Trophoblast cell (in vitro differentiated cells and primary cell): ENCODE measurements around the gene EGFR.

ENCODE experiments used
- DNase-seq, 2 donors: peaks; one replicate each; pipeline ENCODE4 v3.0.0-alpha.2; 2016
- H2AFZ ChIP-seq: 2 replicates; pipeline ENCODE4 v1.6.1; 2013; ENCODE audit warnings: low read length, moderate library complexity, mild to moderate bottlenecking; ENCODE audit not compliant: insufficient read depth, poor library complexity
- H2AK5ac ChIP-seq: 2 replicates; pipeline ENCODE4 v1.6.1; 2013; ENCODE audit warnings: mild to moderate bottlenecking, low read length
- H2BK120ac ChIP-seq: 2 replicates; pipeline ENCODE4 v1.6.1; 2013; ENCODE audit warnings: low read length, mild to moderate bottlenecking, moderate library complexity; ENCODE audit not compliant: insufficient read depth, poor library complexity
- H2BK12ac ChIP-seq: 2 replicates; pipeline ENCODE4 v1.6.1; 2013; ENCODE audit warnings: mild to moderate bottlenecking, low read length, moderate library complexity
- H2BK5ac ChIP-seq: 2 replicates; pipeline ENCODE4 v1.6.1; 2013; ENCODE audit warnings: low read length, low read depth, moderate library complexity, mild to moderate bottlenecking; ENCODE audit not compliant: poor library complexity
- H3K14ac ChIP-seq: 2 replicates; pipeline ENCODE4 v1.6.1; 2013; ENCODE audit warnings: mild to moderate bottlenecking, low read length
- H3K18ac ChIP-seq: 2 replicates; pipeline ENCODE4 v1.6.1; 2013; ENCODE audit warnings: mild to moderate bottlenecking, low read length
- H3K23ac ChIP-seq: 2 replicates; pipeline ENCODE4 v1.6.1; 2013; ENCODE audit warnings: low read length
- H3K27ac ChIP-seq: 2 replicates; pipeline ENCODE4 v1.5.1; 2013; ENCODE audit warnings: low read depth, mild to moderate bottlenecking, inconsistent platforms, low read length, moderate library complexity
- H3K27me3 ChIP-seq: 2 replicates; pipeline ENCODE4 v1.6.1; 2013; ENCODE audit warnings: inconsistent platforms, mild to moderate bottlenecking, low read length, moderate library complexity; ENCODE audit not compliant: insufficient read depth
- H3K36me3 ChIP-seq, 2 experiments: 1 replicate in 1 of 2; 2 replicates in 1 of 2; pipeline ENCODE4 v1.6.1; 2013; ENCODE audit warnings: low read length in 2 of 2, mild to moderate bottlenecking in 2 of 2, moderate library complexity in 1 of 2; ENCODE audit not compliant: insufficient read depth in 2 of 2, control insufficient read depth in 1 of 2
- H3K4ac ChIP-seq: 2 replicates; pipeline ENCODE4 v1.6.1; 2013; ENCODE audit warnings: low read depth, mild to moderate bottlenecking, low read length, moderate library complexity
- H3K4me1 ChIP-seq, 2 experiments: 1 replicate in 1 of 2; 2 replicates in 1 of 2; pipeline ENCODE4 v1.6.1; 2013; ENCODE audit warnings: low read length in 2 of 2, mild to moderate bottlenecking in 2 of 2, moderate library complexity in 1 of 2; ENCODE audit not compliant: insufficient read depth in 2 of 2, control insufficient read depth in 1 of 2
- H3K4me2 ChIP-seq: 2 replicates; pipeline ENCODE4 v1.6.1; 2013; ENCODE audit warnings: inconsistent platforms, mild to moderate bottlenecking, low read length, moderate library complexity
- H3K4me3 ChIP-seq: 2 replicates; pipeline ENCODE4 v1.5.1; 2013; ENCODE audit warnings: mild to moderate bottlenecking, low read depth, low read length, inconsistent platforms
- H3K79me1 ChIP-seq: one replicate; pipeline ENCODE4 v1.6.1; 2013; ENCODE audit warnings: low read length
- H3K79me2 ChIP-seq: 2 replicates; pipeline ENCODE4 v1.6.1; 2013; ENCODE audit warnings: low read length, mild to moderate bottlenecking; ENCODE audit not compliant: control insufficient read depth, insufficient read depth, poor library complexity
- H3K9ac ChIP-seq: 2 replicates; pipeline ENCODE4 v1.6.1; 2013; ENCODE audit warnings: mild to moderate bottlenecking, low read length
- H3K9me3 ChIP-seq: 2 replicates; pipeline ENCODE4 v1.6.1; 2013; ENCODE audit warnings: low read depth, mild to moderate bottlenecking, control low read depth, inconsistent platforms, low read length; ENCODE audit not compliant: insufficient read depth
- H4K12ac ChIP-seq: 2 replicates; pipeline ENCODE4 v1.6.1; 2013; ENCODE audit warnings: low read depth, mild to moderate bottlenecking, low read length, moderate library complexity
- H4K8ac ChIP-seq: 2 replicates; pipeline ENCODE4 v1.6.1; 2013; ENCODE audit warnings: low read depth, mild to moderate bottlenecking, low read length, moderate library complexity
- H4K91ac ChIP-seq: one replicate; pipeline ENCODE4 v1.6.1; 2013; ENCODE audit warnings: low read depth, mild to moderate bottlenecking, low read length, moderate library complexity
- WGBS: extraction: QIAGEN DNeasy Blood & Tissue Kit; methylation state at CpG from one replicate; pipeline ENCODE4 v1.1.7; 2013; ENCODE audit warnings: missing lambda C conversion rate; ENCODE audit not compliant: insufficient read length, insufficient coverage; ENCODE audit errors: extremely low coverage; 5-methylcytosine and 5-hydroxymethylcytosine counted together

EGFR gene

DNA sequence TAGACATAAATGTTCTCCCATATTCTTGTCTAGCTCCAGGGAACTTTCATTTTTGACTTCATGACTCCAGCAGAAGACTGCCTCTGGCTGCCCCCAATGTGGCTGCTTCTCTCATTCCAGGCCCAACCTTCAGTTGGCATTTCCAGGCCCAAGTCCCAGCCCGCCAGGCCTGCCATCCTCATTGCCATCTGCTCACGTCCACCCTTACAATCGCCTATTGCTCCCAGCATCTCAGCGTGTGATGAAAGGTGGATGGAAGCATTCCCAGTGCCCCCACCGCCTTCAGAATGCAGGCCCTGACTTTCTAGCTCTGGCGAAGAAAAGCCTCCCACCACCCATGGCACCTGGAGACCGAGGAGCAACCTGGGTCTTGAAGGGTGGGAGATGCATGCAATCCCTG lies 214.2 kb downstream of the EGFR start:
- H4K91ac ChIP-seq: no peak overlapping the region
- no peak overlapping the region for H3K9ac ChIP-seq
- no peak overlapping the region for H4K8ac ChIP-seq
- H2AK5ac ChIP-seq: no peak overlapping the region
- H2AFZ ChIP-seq: no peak overlapping the region
- H2BK5ac ChIP-seq: no peak overlapping the region
- no peak overlapping the region for H3K14ac ChIP-seq
- WGBS: no CpG with 5 or more reads among the region's 7 CpGs
- H2BK12ac ChIP-seq: no peak overlapping the region
- no peak overlapping the region for H3K4me3 ChIP-seq
- no peaks in the 10 kb centered on the region for H3K36me3 ChIP-seq
- H3K4ac ChIP-seq: no peak overlapping the region
- no peak overlapping the region for H4K12ac ChIP-seq
- no peaks in the 10 kb centered on the region for H3K79me1 ChIP-seq
- H2BK120ac ChIP-seq: no peak overlapping the region
- no peak for DNase-seq
- H3K27ac ChIP-seq: no peak overlapping the region
- no peak overlapping the region for H3K4me2 ChIP-seq
- H3K23ac ChIP-seq: no peak overlapping the region
- H3K4me1 ChIP-seq: no peaks in the 10 kb centered on the region
- H3K18ac ChIP-seq: no peak overlapping the region
- H3K79me2 ChIP-seq: no peaks in the 10 kb centered on the region
- H3K27me3 ChIP-seq: no peaks in the 10 kb centered on the region
- no peaks in the 10 kb centered on the region for H3K9me3 ChIP-seq

DNA sequence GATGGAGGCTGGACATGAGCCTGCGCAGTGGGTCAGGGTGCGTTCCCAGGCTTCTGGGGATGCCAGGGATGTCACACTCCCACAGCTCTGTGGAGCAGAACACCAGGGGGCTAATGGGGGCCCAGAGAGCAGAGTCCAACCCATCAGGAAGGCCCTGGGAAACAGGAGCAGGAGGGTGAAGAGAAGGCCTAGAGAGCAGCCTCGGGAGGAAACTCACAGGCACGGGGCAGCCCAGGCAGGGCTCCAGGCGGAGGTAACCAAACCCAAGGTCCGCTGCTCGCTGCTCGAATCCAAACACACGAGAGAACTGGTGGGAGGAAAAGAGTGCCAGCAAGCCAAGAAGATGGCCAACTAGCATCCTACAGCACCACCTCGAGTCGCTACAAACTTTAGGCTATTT lies 215.6 kb downstream of the EGFR start:
- Histone ChIP-seq H3K79me1 (no peaks in the 10 kb centered on the region), H3K27me3 (no peaks in the 10 kb centered on the region), H3K4me3 (no peak overlapping the region), H3K9ac (no peak overlapping the region), H3K4me2 (no peak overlapping the region), H2BK120ac (no peak overlapping the region), H2AFZ (no peak overlapping the region), H3K18ac (no peak overlapping the region), H2AK5ac (no peak overlapping the region), H3K79me2 (no peaks in the 10 kb centered on the region), H2BK5ac (no peak overlapping the region), H3K27ac (no peak overlapping the region), H3K9me3 (no peaks in the 10 kb centered on the region), H4K91ac (no peak overlapping the region), H3K23ac (no peak overlapping the region), H3K4ac (no peak overlapping the region), H3K4me1 (no peaks in the 10 kb centered on the region), H2BK12ac (no peak overlapping the region), H3K14ac (no peak overlapping the region), H3K36me3 (no peaks in the 10 kb centered on the region), H4K12ac (no peak overlapping the region), H4K8ac (no peak overlapping the region)
- WGBS: no CpG with 5 or more reads among the region's 11 CpGs
- no peak for DNase-seq

DNA sequence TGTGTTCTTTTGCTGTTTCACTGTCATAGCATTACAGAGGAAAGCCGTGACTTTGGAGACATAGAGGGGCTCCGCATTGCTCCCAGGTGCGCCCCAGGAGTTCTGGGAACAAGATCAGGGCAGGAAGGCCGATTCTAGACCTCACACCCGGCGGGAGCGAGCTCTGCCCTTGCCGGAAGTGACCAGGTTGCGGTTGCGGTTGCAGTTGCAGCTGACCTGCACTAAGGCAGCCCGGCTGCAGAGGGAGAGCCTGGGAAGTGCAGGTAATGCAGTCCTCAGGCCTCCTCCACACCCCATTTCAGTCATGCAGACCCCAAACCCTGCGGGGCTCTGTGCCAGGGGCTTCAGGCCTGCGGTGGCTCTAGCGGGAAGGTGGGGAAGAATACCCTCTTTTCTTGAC lies 216.3 kb downstream of the EGFR start:
- no peak overlapping the region for H2BK120ac ChIP-seq

DNA sequence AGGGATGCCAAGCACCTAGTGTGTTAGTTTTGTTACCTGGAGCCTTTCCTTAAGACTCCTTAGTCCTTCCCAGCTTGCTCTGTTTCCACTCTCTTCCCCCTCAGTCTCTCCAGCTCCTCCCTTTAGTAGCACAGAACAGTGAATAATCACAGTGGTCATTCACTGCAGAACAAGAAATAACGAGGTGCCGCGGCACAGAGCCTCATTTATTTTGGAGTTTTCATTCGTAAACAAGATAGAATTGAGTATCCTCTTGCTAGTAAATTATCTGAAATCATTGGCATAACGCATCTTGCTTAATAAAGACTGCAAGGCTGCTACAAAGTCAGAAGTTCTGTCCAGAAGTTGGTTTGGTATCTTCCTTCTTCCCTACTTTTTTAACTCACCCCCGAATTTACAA lies 217.0 kb downstream of the EGFR start:
- H2AFZ ChIP-seq: no peak overlapping the region
- no peak overlapping the region for H2BK120ac ChIP-seq
- no peak overlapping the region for H4K8ac ChIP-seq
- H3K4me1 ChIP-seq: no peaks in the 10 kb centered on the region
- H3K4ac ChIP-seq: no peak overlapping the region
- H3K9ac ChIP-seq: no peak overlapping the region
- H3K18ac ChIP-seq: no peak overlapping the region
- no peaks in the 10 kb centered on the region for H3K79me1 ChIP-seq
- no peak overlapping the region for H4K12ac ChIP-seq
- 100% methylated on average over 1 of the region's 6 CpGs for WGBS
- no peaks in the 10 kb centered on the region for H3K36me3 ChIP-seq
- DNase-seq: no peak
- H3K27me3 ChIP-seq: no peaks in the 10 kb centered on the region
- no peak overlapping the region for H3K23ac ChIP-seq
- no peak overlapping the region for H2BK12ac ChIP-seq
- H4K91ac ChIP-seq: no peak overlapping the region
- H2BK5ac ChIP-seq: no peak overlapping the region
- no peaks in the 10 kb centered on the region for H3K79me2 ChIP-seq
- H2AK5ac ChIP-seq: no peak overlapping the region
- peaks cover 2% of the 10 kb centered on the region for H3K9me3 ChIP-seq
- H3K4me2 ChIP-seq: no peak overlapping the region
- H3K4me3 ChIP-seq: no peak overlapping the region
- no peak overlapping the region for H3K27ac ChIP-seq
- no peak overlapping the region for H3K14ac ChIP-seq

More for the DNA sequence above, 216.3 kb downstream of the EGFR start:
- no peaks in the 10 kb centered on the region for H3K27me3 ChIP-seq
- whole genome bisulfite sequencing: no CpG with 5 or more reads among the region's 14 CpGs
- H3K18ac ChIP-seq: no peak overlapping the region
- no peak overlapping the region for H3K4me2 ChIP-seq
- H3K14ac ChIP-seq: no peak overlapping the region
- no peak overlapping the region for H3K23ac ChIP-seq
- H2BK5ac ChIP-seq: no peak overlapping the region
- no peak overlapping the region for H2AK5ac ChIP-seq
- H3K9ac ChIP-seq: no peak overlapping the region
- no peak overlapping the region for H4K91ac ChIP-seq
- H4K8ac ChIP-seq: no peak overlapping the region
- no peaks in the 10 kb centered on the region for H3K79me2 ChIP-seq
- no peaks in the 10 kb centered on the region for H3K4me1 ChIP-seq
- no peaks in the 10 kb centered on the region for H3K79me1 ChIP-seq
- H3K4me3 ChIP-seq: no peak overlapping the region
- DNase-seq: no peak
- H3K9me3 ChIP-seq: peaks cover 2% of the 10 kb centered on the region
- H2BK12ac ChIP-seq: no peak overlapping the region
- no peak overlapping the region for H3K4ac ChIP-seq
- H2AFZ ChIP-seq: no peak overlapping the region
- H4K12ac ChIP-seq: no peak overlapping the region
- H3K36me3 ChIP-seq: no peaks in the 10 kb centered on the region
- no peak overlapping the region for H3K27ac ChIP-seq
